ENCODE measurements around the gene CPM.

Gene CPM

GRCh38 chr12:68956466-68956865 is 23.5 kb upstream of the CPM start:
- DNase-seq (ENCODE audit: low read depth in 2 of 2), result no peak

GRCh38 chr12:68954811-68955210 is 21.8 kb upstream of the CPM start:
- DNase-seq (ENCODE audit: low read depth in 2 of 2), result no peak

DNA sequence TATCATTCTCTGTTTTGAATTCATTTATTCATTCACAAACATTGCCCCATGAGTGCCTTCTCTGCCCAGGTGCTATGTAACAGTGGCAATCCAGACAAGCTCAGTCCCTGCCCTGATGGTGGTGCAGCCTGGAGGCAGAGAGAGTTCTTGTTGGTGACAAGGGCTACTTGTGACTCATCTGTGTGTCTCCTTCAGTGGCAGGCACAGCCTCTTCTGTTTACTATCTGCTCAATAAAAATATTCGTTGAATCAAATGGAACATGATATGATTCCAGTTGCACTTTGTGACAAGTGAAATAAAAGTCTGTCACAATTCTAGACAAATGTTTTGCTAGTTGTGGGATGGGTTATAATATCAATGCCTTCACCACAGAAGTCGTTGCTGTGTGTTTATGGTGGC is 20.6 kb upstream of the CPM start:
- no peak for DNase-seq (ENCODE audit: low read depth in 2 of 2)

DNA sequence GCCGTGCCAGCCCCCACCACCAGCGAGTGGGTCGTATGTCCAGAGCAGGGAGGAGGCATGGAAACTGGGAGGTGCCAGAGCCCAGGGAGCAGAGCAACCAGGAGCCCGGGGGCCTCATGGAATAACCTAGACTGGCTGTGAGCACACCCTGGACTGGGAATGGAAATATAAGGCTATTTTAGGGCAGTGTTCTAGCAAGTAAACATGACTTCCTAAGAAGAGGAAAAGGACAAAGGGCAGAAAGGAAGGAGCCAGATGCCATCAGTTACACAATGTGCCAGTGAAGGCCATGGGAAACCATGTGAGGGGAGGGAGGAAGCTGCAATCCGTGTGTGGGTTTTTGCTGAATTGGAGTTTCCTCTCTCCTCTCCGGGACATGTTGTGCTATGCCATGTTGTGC is 18.7 kb upstream of the CPM start:
- no peak for DNase-seq (ENCODE audit: low read depth in 2 of 2)

- DNase-seq (ENCODE audit: low read depth in 2 of 2), result no peak
Measured at GRCh38 chr12:68950511-68950910, 17.5 kb upstream of the CPM start.

DNA sequence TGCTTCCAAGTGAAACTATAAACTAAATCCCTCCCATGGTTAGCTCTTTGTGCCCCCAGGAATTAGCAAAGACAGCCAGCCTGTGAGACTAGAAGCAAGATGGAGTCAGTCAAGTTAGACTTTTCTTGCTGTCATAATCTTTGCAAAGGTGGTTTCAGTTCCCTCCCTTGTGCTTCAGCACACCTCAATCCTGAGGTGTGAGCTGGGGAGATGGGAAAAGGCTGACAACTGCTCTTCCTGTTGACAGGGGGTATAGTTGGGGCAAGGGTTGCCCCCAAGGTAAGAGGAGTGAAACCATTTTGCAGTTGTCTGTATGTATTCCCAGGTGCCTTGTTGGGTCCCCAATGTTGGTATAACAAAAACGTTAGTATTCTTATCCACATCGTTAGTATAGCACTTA is 12.3 kb upstream of the CPM start:
- DNase-seq (ENCODE audit: low read depth in 2 of 2), result no peak

DNA sequence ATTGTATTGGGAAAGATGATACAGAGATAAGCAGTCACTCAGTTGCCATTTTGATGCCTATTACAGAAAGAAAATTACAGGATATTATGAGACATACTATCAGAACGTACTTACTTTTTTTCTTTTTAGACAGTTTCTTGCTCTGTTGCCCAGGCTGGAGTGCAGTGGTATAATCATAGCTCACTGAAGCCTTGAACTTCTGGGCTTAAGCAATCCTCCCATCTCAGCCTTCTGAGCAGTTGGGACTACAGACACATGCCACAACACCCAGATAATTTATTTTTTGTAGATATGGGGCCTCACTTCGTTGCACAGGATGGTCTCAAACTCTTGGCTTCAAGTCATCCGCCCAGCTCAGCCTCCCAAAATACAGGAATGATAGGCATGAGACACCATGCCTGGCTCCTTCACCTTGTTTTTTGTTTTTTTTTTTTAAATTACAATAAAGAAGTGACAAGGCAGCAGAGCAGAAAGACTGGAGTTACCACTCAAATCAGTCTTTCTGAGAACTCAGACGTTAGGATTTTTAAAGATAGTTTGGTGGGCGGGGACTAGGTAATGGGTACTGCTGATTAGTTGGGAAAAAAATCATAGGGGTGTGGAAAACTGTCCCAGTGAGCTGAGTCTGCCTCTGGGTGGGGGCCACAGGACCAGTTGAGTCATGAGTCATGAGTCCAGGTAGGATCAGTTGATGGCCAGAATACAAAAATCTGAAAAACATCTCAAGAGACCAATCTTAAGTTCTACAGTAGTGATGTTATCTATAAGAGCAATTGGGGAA is 11.5 kb upstream of the CPM start:
- no peak for DNase-seq (ENCODE audit: low read depth in 2 of 2)

DNA sequence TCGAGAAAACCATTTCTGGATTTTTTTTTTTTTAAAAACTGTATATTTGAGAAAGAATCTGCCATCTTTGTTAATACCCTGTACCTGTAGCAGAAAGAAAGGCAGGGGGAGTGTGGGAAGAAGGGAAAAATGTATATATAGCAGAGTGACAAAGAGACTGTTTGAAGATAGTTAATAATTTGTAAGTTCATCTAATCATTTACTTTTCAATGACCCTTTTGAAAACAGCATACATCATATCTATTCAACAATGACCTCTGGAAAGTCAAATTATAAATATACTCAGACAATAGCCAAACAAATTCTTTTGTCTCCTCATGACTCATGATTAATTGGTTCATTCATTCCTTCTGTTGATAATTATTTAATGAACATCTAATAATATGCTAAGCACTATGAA is 10.9 kb upstream of the CPM start:
- DNase-seq (ENCODE audit: low read depth in 2 of 2), result no peak

GRCh38 chr12:68940731-68941130 is 7.8 kb upstream of the CPM start:
- DNase-seq (ENCODE audit: low read depth in 2 of 2), result no peak

- DNase-seq (ENCODE audit: low read depth in 2 of 2), result no peak
Measured at GRCh38 chr12:68939505-68939904, 6.5 kb upstream of the CPM start.

DNA sequence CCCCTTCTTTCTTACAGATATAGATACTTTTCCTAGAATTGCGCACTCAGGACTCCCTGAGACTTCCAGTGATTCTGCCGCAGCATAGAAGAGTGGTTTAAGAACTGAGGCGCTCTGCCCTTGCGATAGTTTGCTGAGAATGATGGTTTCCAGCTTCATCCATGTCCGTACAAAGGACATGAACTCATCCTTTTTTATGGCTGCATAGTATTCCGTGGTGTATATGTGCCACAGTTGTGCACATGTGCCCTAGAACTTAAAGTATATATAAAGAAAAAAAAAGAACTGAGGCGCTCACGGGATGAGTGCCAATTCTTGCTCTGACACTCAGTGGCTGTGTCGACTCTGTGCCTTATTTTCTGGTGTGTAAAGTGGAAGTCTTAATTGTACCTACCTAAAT is 1.4 kb upstream of the CPM start:
- DNase-seq (ENCODE audit: low read depth in 2 of 2), result no peak

DNA sequence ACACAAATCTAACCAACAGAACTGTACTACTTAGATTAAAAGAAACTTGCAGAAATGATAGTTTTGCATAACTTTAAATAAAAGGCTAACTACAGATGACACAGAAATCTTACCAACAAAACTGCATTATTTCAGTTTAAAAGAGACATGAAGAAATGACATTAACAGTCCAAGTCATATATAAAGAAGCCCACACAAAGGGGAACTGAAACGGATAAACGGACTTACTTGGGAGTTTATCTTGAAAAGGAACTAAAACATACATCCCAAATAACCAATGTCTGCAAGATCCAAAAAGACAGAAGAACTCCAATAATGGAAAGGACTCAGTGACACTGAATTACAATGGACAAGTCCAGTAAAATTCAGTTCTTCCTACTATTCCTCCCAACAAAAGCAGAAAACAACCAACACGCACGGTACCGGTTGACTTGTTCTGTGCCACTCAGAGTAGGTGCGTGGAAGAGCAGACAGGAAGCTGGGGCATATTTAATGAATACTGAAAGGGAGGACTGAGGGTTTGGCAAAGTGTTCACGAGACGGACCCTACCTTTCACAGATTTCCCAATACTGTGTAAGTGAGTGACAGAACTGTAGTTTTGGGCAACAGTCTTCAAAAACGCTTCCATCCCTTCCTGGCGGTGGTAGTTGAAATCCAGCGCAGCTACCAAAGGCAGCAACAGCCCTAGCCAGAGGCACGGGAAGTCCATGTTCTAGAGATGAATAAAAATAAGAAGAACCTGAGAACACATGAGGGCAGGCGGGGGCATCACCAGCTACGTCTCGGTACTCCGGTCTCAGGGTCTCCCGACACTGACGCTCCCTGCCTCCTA is 627 bp downstream of the CPM start:
- no peak for DNase-seq (ENCODE audit: low read depth in 2 of 2)

GRCh38 chr12:68930178-68930577 is 2.8 kb downstream of the CPM start:
- DNase-seq (ENCODE audit: low read depth in 2 of 2), result no peak

DNA sequence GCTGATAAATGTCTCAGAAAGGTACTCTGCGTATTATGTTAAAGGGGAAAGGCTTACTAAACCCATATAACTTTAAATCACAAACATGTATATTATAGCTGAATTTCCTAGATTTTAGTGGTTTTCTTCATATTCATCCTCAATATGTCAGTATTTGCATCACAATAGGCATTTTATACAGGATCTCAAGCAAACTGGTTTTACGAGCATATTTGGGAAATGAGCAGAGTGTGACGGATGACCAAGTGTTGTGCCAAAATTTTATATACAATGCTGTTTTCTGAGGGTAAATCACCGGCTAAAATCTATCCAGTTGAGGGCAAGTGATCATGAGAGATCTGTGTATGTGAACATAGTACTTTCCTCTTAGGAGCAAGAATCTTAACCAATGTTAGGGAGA is 8.4 kb downstream of the CPM start:
- no peak for DNase-seq (ENCODE audit: low read depth in 2 of 2)

- DNase-seq (ENCODE audit: low read depth in 2 of 2), result no peak
Measured at GRCh38 chr12:68919581-68920239, 13.3 kb downstream of the CPM start.

DNA sequence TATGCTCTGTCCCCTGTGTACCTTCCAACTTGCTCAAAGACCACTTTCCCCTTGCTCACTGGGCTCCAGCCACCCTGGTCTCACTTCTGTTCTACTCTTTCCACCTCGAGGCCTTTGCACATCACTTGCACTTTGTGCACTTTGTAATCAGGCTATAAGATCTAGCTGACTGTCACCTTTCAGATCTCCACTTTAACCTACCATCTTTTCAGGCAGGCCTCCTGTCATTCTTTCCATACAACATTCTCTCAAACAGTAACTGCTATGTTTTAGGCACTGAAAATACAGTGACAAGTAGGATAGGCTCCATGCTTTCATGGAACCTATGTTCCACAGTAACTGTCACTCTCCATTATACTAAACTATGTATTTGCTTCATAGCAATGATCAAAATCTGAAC is 14.0 kb downstream of the CPM start:
- no peak for DNase-seq (ENCODE audit: low read depth in 2 of 2)

GRCh38 chr12:68915055-68915454 is 17.9 kb downstream of the CPM start:
- DNase-seq (ENCODE audit: low read depth in 2 of 2), result peak; percentile 70 to 75

DNA sequence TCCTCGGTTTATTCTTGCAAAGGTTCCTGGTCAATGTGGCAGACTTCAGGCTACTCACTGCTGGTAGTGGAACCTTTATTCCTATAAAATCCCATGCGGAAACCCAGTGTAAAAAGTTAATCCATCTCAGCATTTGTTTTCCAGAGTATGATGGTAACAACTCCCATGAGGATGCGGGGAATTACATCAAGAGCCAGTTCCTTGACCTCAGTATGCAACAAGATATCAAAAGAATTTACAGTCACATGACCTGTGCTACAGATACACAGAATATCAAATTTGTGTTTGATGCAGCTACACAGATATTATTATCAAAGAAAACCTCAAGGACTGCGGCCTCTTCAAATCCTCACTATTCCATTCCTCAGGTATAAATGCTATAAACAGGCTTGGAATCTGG is 19.3 kb downstream of the CPM start:
- DNase-seq (ENCODE audit: low read depth in 2 of 2), result no peak

DNA sequence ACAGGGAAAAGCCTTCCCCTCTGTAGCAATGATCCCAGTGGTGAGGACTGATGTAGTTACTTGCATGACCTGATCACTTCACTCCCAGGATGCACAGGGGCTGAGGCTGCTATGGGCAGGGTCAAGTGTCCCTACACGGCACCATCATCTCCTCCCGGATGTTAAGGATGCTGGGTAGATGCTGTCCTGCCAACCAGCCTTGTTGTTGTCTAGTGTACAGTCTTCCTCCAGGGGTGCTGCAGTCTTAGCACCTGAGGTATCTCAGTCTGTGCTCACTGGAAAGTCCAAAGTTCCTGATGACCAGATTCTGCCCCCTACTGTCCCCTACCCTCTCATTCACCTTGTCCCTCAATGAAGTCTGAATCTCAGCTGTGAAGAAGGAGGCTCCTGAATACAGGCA is 20.1 kb downstream of the CPM start:
- no peak for DNase-seq (ENCODE audit: low read depth in 2 of 2)

DNA sequence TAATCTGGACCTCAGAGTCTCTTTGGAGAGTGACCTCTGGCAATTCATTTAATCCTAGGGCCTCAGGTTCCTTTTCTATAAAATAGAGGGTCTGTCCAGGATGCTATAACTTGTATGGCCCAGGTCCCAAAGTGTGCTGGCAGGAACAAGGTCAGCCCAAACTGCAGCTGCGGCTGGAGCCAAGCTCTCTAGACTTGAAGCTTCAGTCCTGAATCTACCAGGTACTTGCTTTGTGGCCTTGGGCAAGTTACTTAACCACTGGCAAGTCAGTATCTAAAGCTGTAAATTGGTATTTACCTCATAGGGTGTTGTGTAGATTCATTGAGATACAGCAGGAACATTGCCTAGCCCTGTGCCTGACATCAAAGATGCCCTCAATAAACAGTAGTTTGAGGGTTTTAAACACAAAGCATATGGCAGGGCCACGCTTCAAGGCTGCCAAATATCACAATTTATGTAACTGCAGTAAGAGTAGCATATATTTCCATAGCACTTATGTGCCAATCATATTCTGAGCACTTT is 21.7 kb downstream of the CPM start:
- DNase-seq (ENCODE audit: low read depth in 2 of 2), result no peak

GRCh38 chr12:68910128-68910527 is 22.8 kb downstream of the CPM start:
- peak; percentile 30 to 34 for DNase-seq (ENCODE audit: low read depth in 2 of 2)

DNA sequence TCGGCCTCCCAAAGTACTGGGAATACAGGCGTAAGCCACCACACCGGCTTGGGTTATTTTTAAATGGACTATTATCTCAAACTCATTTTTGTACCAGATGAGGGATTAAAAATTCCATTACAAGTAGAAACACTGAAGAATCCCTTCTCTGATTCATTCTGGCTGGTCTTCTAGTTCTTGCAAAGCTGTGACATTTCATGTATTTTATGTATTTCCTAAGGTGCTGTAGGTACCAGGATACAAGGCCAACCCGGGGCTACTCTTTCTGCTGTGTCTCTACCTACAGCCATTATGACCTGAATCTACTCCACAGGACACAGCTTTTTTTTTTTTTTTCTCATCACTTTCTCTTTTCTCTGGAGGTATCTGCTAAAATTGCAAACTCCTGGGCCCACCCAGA is 24.9 kb downstream of the CPM start:
- DNase-seq (ENCODE audit: low read depth in 2 of 2), result no peak

- DNase-seq (ENCODE audit: low read depth in 2 of 2), result no peak
Measured at GRCh38 chr12:68905733-68906132, 27.2 kb downstream of the CPM start.
